ENCODE data around the gene TBL3.

Gene TBL3

GRCh38 chr16:2023092-2024031 lies 51.5 kb downstream of the TBL3 start:
- DNase-seq: peak; percentile 82

DNA sequence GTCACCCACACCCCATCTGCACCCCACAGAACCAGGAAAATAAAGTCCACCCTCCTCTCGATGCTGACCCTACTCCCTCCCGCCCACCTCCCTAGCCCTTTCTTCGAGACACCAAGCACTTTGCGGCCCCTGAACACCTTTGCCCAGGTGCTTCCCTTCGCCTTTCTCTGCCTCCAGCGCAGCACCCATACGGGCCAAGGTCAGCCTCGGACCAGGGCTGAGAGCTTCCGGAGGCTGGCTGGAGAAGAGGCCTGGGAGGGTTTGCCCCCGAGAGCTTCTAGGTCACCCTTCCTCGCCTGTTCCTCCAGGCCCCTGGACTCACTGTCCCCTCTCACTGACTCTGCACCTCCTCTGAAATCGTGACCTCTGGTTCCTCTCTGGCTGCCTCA lies 52.2 kb downstream of the TBL3 start:
- DNase-seq: no peak

DNA sequence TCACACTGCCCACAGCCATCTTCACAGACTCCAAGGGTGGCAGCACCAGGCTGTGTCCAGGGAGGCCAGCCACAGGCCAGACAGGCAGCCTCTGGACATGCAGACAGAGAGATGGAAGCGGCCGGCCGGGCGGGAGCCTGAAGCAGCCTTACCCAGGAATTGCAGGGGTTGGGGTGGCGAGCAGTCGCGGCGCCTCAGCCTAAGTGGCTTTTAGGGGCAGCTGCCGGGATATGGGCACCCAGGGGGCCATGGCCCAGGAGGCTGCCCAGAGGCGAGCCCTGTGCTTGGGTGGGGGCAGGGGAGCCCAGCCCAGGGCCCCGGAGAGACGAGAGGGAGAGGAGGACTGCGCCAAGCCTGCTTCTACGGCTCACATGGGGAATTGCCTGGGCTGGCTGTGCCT lies 53.4 kb downstream of the TBL3 start:
- no peak for DNase-seq

DNA sequence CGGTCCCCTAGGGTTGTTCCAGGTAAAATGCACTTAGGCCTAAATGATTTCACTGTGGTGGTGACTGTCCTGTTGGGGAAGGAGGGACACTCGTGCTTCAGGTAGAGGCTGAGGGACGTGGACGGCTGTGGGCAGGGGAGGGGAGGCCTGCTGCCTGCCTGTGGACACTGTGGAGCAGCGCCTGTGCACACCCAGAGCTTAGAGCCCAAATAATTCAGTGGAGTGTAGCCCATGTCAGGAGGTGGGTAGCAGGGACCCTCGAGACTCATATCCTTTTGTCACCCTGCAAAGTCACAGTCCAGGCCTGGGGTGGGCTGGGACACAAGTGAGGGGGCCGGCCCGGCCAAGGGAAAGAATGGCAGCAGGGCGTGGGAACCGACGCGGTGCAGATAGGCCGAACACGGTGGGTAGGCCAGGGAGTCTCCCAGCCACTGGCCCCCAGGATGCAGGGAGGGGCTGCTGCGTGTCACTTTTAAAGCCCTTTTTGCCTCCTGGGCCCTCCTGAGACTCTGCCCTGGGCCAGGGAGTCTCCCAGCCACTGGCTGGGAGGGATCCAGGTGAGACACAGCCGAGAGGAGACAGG lies 54.1 kb downstream of the TBL3 start:
- no peak for DNase-seq

GRCh38 chr16:2026461-2027023 lies 54.7 kb downstream of the TBL3 start, which contains the start of gene NHERF2:
Gene NHERF2 (plus strand): TSS chr16:2026902. CDS start chr16:2027006, 104 bp downstream.
- no peak for DNase-seq

- DNase-seq: peak; percentile 46
Measured at GRCh38 chr16:2027024-2028010, 55.5 kb downstream of the TBL3 start.

- DNase-seq: no peak
Measured at GRCh38 chr16:2028146-2028545, 56.3 kb downstream of the TBL3 start.

- DNase-seq: no peak
Measured at GRCh38 chr16:2028620-2029220, 56.9 kb downstream of the TBL3 start.

DNA sequence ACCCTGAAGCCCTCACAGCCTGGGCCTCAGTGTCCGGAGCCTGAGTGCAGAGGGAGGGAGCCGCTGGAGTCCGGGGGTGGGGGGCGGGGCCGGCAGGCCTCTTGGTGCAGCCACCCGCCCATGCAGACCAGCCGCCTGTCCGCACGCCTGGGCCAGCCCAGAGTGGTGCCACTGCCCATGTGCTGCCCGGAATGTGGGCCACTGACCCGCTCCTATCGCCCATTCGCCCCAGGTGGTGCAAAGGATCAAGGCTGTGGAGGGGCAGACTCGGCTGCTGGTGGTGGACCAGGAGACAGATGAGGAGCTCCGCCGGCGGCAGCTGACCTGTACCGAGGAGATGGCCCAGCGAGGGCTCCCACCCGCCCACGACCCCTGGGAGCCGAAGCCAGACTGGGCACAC lies 57.5 kb downstream of the TBL3 start:
- no peak for DNase-seq

GRCh38 chr16:2030036-2030435 lies 58.2 kb downstream of the TBL3 start:
- no peak for DNase-seq

DNA sequence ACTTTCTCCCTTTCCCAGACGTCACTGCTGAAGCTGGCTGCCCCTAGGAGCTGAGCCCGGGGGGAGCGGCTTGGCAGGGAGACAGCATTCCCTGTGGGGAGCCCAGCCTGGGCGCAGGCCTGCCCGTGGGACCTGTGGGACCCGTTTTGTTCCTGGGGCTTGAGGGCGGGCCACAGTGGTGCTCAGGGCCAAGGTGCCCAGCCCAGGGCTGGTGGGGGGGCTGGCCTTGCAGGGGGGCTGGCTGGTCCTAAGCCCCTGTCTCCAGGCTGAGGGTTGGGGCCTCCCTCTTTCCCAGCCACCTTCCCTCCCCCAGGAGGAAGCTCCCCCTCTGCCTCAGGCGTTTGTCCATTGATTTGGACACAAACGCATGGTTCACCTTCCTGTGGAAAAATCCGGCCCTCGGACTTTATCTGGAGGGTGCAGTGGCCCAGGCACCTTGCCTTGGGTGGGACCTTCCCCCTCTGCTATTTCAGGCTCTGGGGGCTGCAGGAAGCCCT lies 59.3 kb downstream of the TBL3 start:
- DNase-seq: no peak
